Neuronal stem cell (in vitro differentiated cells): Measurements from ENCODE around the gene EHD1.
A peak's percentile ranks its signal among the peaks of the same experiment; 100 is the strongest.

Experiments
- DNase-seq: peaks from one replicate; pipeline ENCODE4 v3.0.0-alpha.2; 2013; ENCODE audit warnings: low spot score
- H2AFZ ChIP-seq: one replicate; pipeline ENCODE4 v1.6.1; 2013; ENCODE audit warnings: mild to moderate bottlenecking, low read length, inconsistent platforms
- H2AK5ac ChIP-seq: 2 replicates; pipeline ENCODE4 v1.6.1; 2013; ENCODE audit warnings: low read depth, mild to moderate bottlenecking, inconsistent platforms, low read length, moderate library complexity, mixed read lengths
- H2BK120ac ChIP-seq: 2 replicates; pipeline ENCODE4 v1.6.1; 2013; ENCODE audit warnings: low read depth, mild to moderate bottlenecking, inconsistent platforms, low read length, moderate library complexity, mixed read lengths
- H2BK12ac ChIP-seq: one replicate; pipeline ENCODE4 v1.6.1; 2013; ENCODE audit warnings: low read length, inconsistent platforms
- H2BK15ac ChIP-seq: 2 replicates; pipeline ENCODE4 v1.6.1; 2013; ENCODE audit warnings: mild to moderate bottlenecking, low read length, inconsistent platforms, mixed read lengths
- H2BK5ac ChIP-seq: one replicate; pipeline ENCODE4 v1.6.1; 2013; ENCODE audit warnings: inconsistent platforms, mild to moderate bottlenecking, low read length, moderate library complexity
- H3K14ac ChIP-seq: one replicate; pipeline ENCODE4 v1.6.1; 2013; ENCODE audit warnings: low read length, inconsistent platforms
- H3K18ac ChIP-seq: 2 replicates; pipeline ENCODE4 v1.6.1; 2013; ENCODE audit warnings: low read length, inconsistent platforms
- H3K23ac ChIP-seq: 2 replicates; pipeline ENCODE4 v1.6.1; 2013; ENCODE audit warnings: low read depth, mild to moderate bottlenecking, mixed read lengths, low read length, inconsistent platforms; ENCODE audit not compliant: poor library complexity
- H3K27ac ChIP-seq: replicated peaks from 3 replicates; pipeline ENCODE4 v1.5.1; 2013; ENCODE audit warnings: low read length, inconsistent platforms
- H3K27me3 ChIP-seq, 3 experiments: 2 replicates each; pipeline ENCODE4 v1.6.1; 2013; ENCODE audit warnings: low read length in 3 of 3, mild to moderate bottlenecking in 2 of 3, inconsistent platforms in 1 of 3, low read depth in 1 of 3, mixed read lengths in 1 of 3, moderate library complexity in 1 of 3; ENCODE audit not compliant: control insufficient read depth in 3 of 3, insufficient read depth in 3 of 3
- H3K36me3 ChIP-seq, 2 donors: replicated peaks in 1 of 2; 2 replicates each; pipeline ENCODE4 v1.6.1; 2013; ENCODE audit warnings: low read length in 2 of 2; ENCODE audit not compliant: control insufficient read depth in 2 of 2, insufficient read depth in 2 of 2
- H3K4ac ChIP-seq: 2 replicates; pipeline ENCODE4 v1.6.1; 2013; ENCODE audit warnings: inconsistent platforms, mild to moderate bottlenecking, low read length, moderate library complexity
- H3K4me1 ChIP-seq, 2 donors: 1 replicate in 1 of 2; 2 replicates in 1 of 2; pipeline ENCODE4 v1.6.1; 2013; ENCODE audit warnings: low read length in 2 of 2, low read depth in 1 of 2; ENCODE audit not compliant: control insufficient read depth in 2 of 2, insufficient read depth in 1 of 2
- H3K4me2 ChIP-seq: one replicate; pipeline ENCODE4 v1.6.1; 2013; ENCODE audit warnings: mild to moderate bottlenecking, low read length, inconsistent platforms; ENCODE audit not compliant: insufficient read depth, poor library complexity, severe bottlenecking
- H3K4me3 ChIP-seq, 2 donors: 2 replicates each; pipeline ENCODE4 v1.5.1; 2013; ENCODE audit warnings: low read length in 2 of 2, mild to moderate bottlenecking in 2 of 2, inconsistent platforms in 1 of 2, moderate library complexity in 1 of 2
- H3K79me1 ChIP-seq: one replicate; pipeline ENCODE4 v1.6.1; 2013; ENCODE audit warnings: low read depth, mild to moderate bottlenecking, inconsistent platforms, low read length, moderate library complexity
- H3K9ac ChIP-seq: one replicate; pipeline ENCODE4 v1.6.1; 2013; ENCODE audit warnings: mild to moderate bottlenecking, low read depth, low read length, inconsistent platforms; ENCODE audit not compliant: poor library complexity
- H3K9me3 ChIP-seq, 2 donors: replicated peaks in 1 of 2; 2 replicates each; pipeline versions ENCODE3 to v1.6.1; 2013; ENCODE audit warnings: low read length in 2 of 2, mild to moderate bottlenecking in 2 of 2, inconsistent platforms in 1 of 2, low read depth in 1 of 2, mixed read lengths in 1 of 2, moderate library complexity in 1 of 2; ENCODE audit not compliant: control insufficient read depth in 2 of 2, insufficient read depth in 1 of 2
- H4K8ac ChIP-seq: one replicate; pipeline ENCODE4 v1.6.1; 2013; ENCODE audit warnings: low read depth, mild to moderate bottlenecking, inconsistent platforms, low read length, moderate library complexity
- H4K91ac ChIP-seq: one replicate; pipeline ENCODE4 v1.6.1; 2013; ENCODE audit warnings: low read length, low read depth, mild to moderate bottlenecking, inconsistent platforms; ENCODE audit not compliant: poor library complexity
- WGBS, 2 donors: extraction: QIAGEN DNeasy Blood & Tissue Kit; methylation state at CpG; one replicate each; pipeline ENCODE4 v1.1.7; 2013; ENCODE audit warnings: missing lambda C conversion rate in 2 of 2, mixed read lengths in 1 of 2; ENCODE audit not compliant: insufficient read length in 2 of 2, insufficient replicate concordance in 1 of 2; ENCODE audit errors: extremely low coverage in 2 of 2; 5-methylcytosine and 5-hydroxymethylcytosine counted together

The EHD1 gene

GRCh38 chr11:64924910-64925284 is 46.5 kb upstream of the EHD1 start:
- Histone ChIP-seq H3K36me3 (peaks cover 0 to 3% of the 10 kb centered on the region in 2 donors), H2AK5ac (peak overlapping the region; percentile 81), H3K4ac (no peak overlapping the region), H3K27ac (no peak overlapping the region), H2BK5ac (peak overlapping the region; percentile 48), H3K4me2 (peak overlapping the region; percentile 99), H3K4me3 (peak overlapping the region; percentile 55 to 87), H3K18ac (peak overlapping the region; percentile 69), H3K9ac (peak overlapping the region; percentile 81), H3K14ac (no peak overlapping the region), H2AFZ (peak overlapping the region; percentile 91), H2BK15ac (no peak overlapping the region), H3K79me1 (no peaks in the 10 kb centered on the region), H2BK120ac (no peak overlapping the region), H2BK12ac (no peak overlapping the region), H3K27me3 (peaks cover 0 to 2% (median 0%) of the 10 kb centered on the region in 3 experiments), H3K4me1 (peaks cover 4 to 9% of the 10 kb centered on the region in 2 donors), H4K8ac (no peak overlapping the region), H4K91ac (no peak overlapping the region), H3K9me3 (no peaks in the 10 kb centered on the region), H3K23ac (no peak overlapping the region)
- no CpG with 5 or more reads among the region's 24 CpGs for WGBS, 2 donors
- no peak for DNase-seq

- Histone ChIP-seq H3K79me1 (no peaks in the 10 kb centered on the region), H2BK15ac (peak within 1 kb of the TSS; percentile 99), H2BK5ac (peak within 1 kb of the TSS; percentile 71), H3K18ac (peak within 1 kb of the TSS; percentile 95), H3K27me3 (peaks cover 0 to 2% (median 0%) of the 10 kb centered on the region in 3 experiments), H3K9ac (peak within 1 kb of the TSS; percentile 86), H3K14ac (peak within 1 kb of the TSS; percentile 85), H3K4me2 (peak within 1 kb of the TSS; percentile 99), H4K91ac (no peak within 1 kb of the TSS), H4K8ac (no peak within 1 kb of the TSS), H3K23ac (peak within 1 kb of the TSS; percentile 91), H3K9me3 (no peaks in the 10 kb centered on the region), H2BK120ac (peak within 1 kb of the TSS; percentile 35), H2BK12ac (peak within 1 kb of the TSS; percentile 86), H3K4ac (no peak within 1 kb of the TSS), H3K4me3 (peak within 1 kb of the TSS; percentile 55 to 87), H3K27ac (peak within 1 kb of the TSS; percentile 82), H2AFZ (peak within 1 kb of the TSS; percentile 91), H2AK5ac (peak within 1 kb of the TSS; percentile 96), H3K36me3 (peaks cover 0 to 3% of the 10 kb centered on the region in 2 donors), H3K4me1 (peaks cover 4 to 9% of the 10 kb centered on the region in 2 donors)
- DNase-seq, result peak; percentile 80
- no CpG with 5 or more reads among the region's 47 CpGs for WGBS, 2 donors
These were observed 45.8 kb upstream of the EHD1 start, which contains the start of gene PPP2R5B for GRCh38 chr11:64923944-64924909. TSS of gene PPP2R5B (plus strand) at chr11:64924689. CDS start at chr11:64925735, 1,046 bp downstream.

- H4K91ac ChIP-seq, result no peak overlapping the region
- H3K79me1 ChIP-seq, result no peaks in the 10 kb centered on the region
- H3K18ac ChIP-seq, result peak overlapping the region; percentile 49
- peak overlapping the region; percentile 91 for H2AFZ ChIP-seq
- no peak overlapping the region for H3K9ac ChIP-seq
- peaks cover 5 to 9% of the 10 kb centered on the region in 2 donors for H3K4me1 ChIP-seq
- H3K4me3 ChIP-seq, result no peak overlapping the region
- H3K36me3 ChIP-seq, result peaks cover 0 to 2% of the 10 kb centered on the region in 2 donors
- peak overlapping the region; percentile 99 for H2BK15ac ChIP-seq
- H3K14ac ChIP-seq, result no peak overlapping the region
- H3K23ac ChIP-seq, result no peak overlapping the region
- no peak overlapping the region for H3K27ac ChIP-seq
- peaks cover 0 to 2% (median 0%) of the 10 kb centered on the region in 3 experiments for H3K27me3 ChIP-seq
- no peaks in the 10 kb centered on the region for H3K9me3 ChIP-seq
- no peak overlapping the region for H4K8ac ChIP-seq
- H3K4me2 ChIP-seq, result no peak overlapping the region
- H2BK5ac ChIP-seq, result peak overlapping the region; percentile 7
- peak overlapping the region; percentile 96 for H2AK5ac ChIP-seq
- H2BK12ac ChIP-seq, result peak overlapping the region; percentile 86
- DNase-seq, result no peak
- H3K4ac ChIP-seq, result no peak overlapping the region
- H2BK120ac ChIP-seq, result no peak overlapping the region
- WGBS, 2 donors, result no CpG with 5 or more reads among the region's 11 CpGs
These were observed 44.8 kb upstream of the EHD1 start for GRCh38 chr11:64923151-64923661.

GRCh38 chr11:64921384-64921783 is 43.0 kb upstream of the EHD1 start:
- H3K4me1 ChIP-seq, result peaks cover 8 to 9% of the 10 kb centered on the region in 2 donors

More at GRCh38 chr11:64921384-64921783, 43.0 kb upstream of the EHD1 start:
- no peak for DNase-seq
- Histone ChIP-seq H3K18ac (no peak overlapping the region), H3K27ac (no peak overlapping the region), H3K4ac (no peak overlapping the region), H3K9me3 (no peaks in the 10 kb centered on the region), H3K4me2 (no peak overlapping the region), H3K9ac (no peak overlapping the region), H2AK5ac (peak overlapping the region; percentile 70), H3K23ac (no peak overlapping the region), H3K36me3 (no peaks in the 10 kb centered on the region), H3K14ac (no peak overlapping the region), H3K79me1 (peaks cover 2% of the 10 kb centered on the region), H3K27me3 (peaks cover 0 to 2% (median 0%) of the 10 kb centered on the region in 3 experiments), H2BK5ac (no peak overlapping the region), H4K8ac (no peak overlapping the region), H2BK15ac (peak overlapping the region; percentile 58), H2BK120ac (no peak overlapping the region), H2BK12ac (no peak overlapping the region), H2AFZ (no peak overlapping the region), H3K4me3 (no peak overlapping the region), H4K91ac (no peak overlapping the region)
- WGBS, 2 donors, result no CpG with 5 or more reads among the region's 3 CpGs
